GM21367 (cell line): ENCODE data around the gene NTHL1.
"Not testable (repeated sequence)": the region's sequence is repeated elsewhere in the genome, so short reads cannot be mapped to it uniquely, and the experiment has no call there.

Experiments
- ATAC-seq: cut with Tn5 transposase; IDR thresholded peaks from one replicate; pipeline ENCODE4 v1.9.1; 2021; ENCODE audit not compliant: unreplicated experiment

Gene NTHL1

GRCh38 chr16:2042986-2043666, 4.5 kb downstream of the NTHL1 start:
- no peak for ATAC-seq

DNA sequence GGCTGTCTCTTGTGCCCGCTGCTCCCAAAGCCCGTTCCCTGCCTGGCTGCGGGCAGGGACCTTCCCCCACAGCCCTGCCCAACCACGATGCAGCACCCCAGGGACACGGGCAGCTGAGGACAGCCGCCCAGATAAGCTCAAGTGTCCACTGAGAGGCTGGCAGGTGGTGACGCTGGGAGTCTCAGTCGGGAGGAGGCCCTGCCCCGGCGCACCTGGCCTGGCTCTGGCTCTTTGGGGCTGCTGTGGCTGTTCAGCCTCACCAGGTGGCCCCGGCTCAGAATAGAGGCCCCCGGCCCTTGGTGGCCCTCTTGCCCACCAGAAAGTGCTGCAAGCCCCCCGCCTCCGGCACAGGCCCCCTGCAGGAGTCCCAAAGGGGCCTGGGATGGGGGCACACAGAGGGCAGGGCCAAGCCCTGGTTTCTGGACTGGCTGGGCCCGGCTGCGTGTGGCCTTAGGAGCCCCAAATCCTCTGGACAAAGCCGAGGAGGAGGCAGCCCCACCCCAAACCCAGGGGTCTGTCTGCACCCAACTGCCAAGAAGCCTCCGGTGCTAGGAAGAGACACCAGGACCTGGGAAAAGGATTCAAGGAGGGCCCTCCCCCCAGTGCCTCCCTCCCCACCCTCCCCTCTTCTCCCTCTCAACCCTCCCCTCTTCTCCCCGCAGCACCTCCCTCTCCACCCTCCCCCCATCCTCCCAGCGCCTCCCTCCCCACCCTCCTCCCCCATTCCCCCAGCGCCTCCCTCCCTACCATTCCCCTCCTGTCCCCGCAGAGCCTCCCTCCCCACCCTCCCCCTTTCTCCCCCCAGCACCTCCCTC, 5.3 kb downstream of the NTHL1 start:
- no peak for ATAC-seq

GRCh38 chr16:2040787-2041522, 6.7 kb downstream of the NTHL1 start:
- ATAC-seq, result no peak

GRCh38 chr16:2040041-2040786, 7.4 kb downstream of the NTHL1 start:
- no peak for ATAC-seq

DNA sequence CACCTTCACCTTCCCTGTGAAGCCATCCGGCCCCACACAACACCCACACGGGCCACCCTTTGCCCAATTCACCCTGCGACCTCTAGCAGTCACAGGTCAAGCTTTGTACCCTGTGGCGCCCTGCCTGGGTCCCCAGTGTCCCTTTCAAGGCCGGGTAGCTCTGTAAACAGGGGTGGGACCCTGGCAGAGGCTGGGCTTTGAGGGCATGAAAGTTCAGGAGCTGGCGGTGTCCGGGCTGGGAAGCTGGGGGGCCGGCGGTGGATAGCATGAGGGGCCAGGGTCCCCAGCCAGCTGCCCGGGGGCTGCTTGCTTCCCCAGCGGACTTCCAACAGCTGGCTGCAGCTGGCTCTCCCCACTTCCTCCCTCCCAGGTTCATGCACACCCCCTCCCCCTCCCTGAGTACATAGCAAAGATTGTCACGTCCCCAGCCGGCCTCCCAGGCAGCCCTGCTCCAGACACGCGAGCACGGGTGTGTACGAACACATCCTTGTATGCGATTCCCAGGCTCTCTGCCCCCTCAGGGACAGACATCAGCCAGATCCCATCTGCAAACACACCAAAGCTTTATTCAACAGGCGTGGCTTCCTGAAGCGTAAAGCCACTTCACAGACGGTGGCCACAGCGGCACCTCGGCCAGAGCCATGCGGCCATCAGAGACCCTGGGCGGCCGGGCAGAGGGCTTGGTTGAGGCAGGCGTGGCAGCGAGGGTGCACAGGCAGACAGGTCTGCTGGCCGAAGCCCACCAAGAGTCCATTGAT, 8.2 kb downstream of the NTHL1 start:
- no peak for ATAC-seq

GRCh38 chr16:2038382-2039231, 9.0 kb downstream of the NTHL1 start:
- ATAC-seq, result no peak

DNA sequence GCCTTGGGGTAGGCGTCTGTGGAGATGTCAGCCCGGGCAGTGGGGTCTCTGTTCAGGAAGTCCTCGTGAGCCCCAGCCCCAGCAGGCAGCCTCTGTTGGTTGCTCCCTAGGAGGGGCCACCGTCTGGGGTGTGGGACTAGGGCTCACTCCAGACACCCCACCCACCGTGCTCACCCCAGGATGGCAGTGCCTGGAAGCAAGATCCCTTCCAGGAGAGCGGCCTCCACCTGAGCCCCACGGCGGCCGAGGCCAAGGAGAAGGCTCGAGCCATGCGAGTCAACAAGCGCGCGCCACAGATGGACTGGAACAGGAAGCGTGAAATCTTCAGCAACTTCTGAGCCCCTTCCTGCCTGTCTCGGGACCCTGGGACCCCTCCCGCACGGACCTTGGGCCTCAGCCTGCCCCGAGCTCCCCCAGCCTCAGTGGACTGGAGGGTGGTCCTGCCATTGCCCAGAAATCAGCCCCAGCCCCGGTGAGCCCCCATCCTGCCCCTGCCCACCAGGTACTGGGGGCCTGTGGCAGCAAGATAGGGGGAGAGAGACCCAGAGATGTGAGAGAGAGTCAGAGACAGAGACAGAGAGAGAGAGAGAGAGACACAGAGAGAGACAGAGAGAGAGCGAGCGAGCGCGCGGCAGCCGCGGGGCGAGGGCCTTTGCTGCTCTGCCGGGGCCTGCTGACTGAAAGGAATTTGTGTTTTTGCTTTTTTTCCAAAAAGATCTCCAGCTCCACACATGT, 9.8 kb downstream of the NTHL1 start:
- ATAC-seq, result no peak

GRCh38 chr16:2037115-2037514, 10.5 kb downstream of the NTHL1 start:
- ATAC-seq, result no peak

DNA sequence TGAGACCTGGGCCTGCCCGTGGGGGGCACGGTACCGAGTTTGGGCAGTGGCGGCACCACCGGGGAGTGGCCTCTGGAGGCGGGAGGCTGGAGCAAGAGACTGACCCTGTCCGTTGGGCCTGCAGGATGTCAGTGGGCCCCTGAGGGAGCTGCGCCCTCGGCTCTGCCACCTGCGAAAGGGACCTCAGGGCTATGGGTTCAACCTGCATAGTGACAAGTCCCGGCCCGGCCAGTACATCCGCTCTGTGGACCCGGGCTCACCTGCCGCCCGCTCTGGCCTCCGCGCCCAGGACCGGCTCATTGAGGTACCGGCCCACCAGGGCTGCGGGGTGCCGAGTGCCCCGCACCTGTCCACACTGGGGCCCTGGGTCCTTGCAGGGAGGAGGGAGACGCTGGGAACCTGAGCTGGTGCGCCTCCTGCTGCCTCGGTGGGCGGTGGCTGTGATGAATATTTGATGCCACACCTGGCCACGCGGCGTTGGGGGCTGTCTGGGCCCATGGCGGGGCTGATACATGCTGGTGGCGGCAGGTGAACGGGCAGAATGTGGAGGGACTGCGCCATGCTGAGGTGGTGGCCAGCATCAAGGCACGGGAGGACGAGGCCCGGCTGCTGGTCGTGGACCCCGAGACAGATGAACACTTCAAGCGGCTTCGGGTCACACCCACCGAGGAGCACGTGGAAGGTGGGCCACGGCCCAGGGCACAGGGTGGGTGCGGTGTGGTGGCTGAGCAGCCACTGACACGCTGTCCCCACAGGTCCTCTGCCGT, 11.3 kb downstream of the NTHL1 start:
- no peak for ATAC-seq

- no peak for ATAC-seq
These were observed 12.0 kb downstream of the NTHL1 start for GRCh38 chr16:2035431-2036199.

- ATAC-seq, result no peak
These were observed 12.8 kb downstream of the NTHL1 start for GRCh38 chr16:2034696-2035430.

GRCh38 chr16:2033909-2034695, 13.5 kb downstream of the NTHL1 start:
- not testable (repeated sequence) for ATAC-seq

DNA sequence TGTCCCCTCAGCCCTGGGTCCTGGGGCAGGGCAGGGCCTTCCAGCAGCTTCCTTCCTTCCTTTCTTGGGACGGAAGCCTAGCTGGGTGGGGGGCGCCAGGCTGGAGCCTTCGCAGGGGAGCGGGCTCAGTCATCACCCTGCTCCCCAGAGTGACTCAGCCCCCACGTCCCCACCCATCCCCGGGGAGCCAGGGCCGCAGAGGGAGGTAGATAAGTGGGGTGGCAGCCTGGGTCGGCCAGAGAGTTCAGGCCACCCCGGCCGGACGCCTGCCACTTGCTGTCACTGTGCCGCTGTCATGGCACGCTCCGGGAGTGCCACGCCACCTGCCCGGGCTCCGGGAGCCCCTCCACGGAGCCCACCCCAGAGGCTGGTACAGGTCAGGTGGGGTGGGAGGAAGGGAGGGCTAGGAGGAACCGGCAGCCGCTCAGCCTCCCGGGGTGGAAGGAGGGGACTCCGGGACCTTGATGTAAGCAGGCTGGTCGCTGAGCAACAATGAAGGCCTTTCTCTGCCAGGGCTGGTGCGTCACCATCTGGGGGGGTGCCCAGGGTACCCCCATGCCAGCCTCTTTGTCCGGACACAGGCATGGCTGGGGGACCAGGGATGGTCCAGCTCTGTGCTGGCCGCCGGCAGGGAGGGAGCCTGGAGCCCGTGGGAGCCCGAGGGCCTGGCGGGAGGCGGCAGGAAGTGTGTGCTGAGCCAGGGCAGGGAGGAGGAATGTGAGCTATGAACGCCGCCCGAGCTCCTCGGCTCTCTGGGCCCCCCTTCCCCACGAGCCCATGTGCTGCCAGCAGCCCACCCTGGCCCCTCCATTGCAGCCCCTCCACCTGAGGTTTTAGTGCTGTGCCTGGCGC, 14.4 kb downstream of the NTHL1 start:
- ATAC-seq, result no peak

DNA sequence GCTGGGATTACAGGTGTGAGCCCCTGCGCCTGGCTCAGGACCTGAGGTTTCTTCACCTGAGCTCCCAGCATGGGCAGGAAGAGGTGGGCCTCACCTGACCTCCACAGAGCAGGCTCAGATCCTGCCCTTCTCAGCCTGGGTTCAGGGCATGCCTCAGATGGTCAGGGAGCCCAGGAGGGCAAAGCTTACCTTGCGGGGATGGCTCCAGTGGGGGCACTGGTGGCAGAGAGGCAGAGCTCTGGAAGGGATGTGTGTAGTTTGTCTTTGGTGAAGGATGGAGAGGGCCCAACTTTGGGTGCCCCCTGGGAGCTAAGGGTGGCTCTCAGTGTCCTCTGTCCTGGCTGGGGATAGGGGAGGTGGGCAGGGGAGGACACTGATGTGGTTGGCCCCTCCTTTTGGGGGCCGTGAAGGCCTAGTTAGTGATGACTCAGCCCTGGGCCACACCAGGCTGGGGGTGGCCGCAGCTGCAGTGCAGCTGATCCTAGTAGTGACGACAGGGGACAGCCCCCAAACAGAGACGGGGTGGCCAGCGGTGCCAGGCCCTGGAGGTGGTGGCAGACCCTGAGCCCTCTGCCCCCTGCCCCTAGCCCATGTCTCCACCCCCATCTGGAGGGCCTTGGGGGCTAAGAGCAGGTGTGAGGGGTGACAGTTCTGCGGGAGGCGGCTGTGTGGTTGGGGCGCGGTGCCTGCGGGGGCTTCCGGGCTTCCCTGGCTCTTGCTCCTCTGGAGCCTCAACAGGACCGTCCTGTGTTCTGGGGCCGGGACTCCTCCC, 15.2 kb downstream of the NTHL1 start:
- ATAC-seq, result no peak
